ENCODE data around the gene PRX.
"Not testable (repeated sequence)": the region's sequence is repeated elsewhere in the genome, so short reads cannot be mapped to it uniquely, and the experiment has no call there.

Gene PRX

DNA sequence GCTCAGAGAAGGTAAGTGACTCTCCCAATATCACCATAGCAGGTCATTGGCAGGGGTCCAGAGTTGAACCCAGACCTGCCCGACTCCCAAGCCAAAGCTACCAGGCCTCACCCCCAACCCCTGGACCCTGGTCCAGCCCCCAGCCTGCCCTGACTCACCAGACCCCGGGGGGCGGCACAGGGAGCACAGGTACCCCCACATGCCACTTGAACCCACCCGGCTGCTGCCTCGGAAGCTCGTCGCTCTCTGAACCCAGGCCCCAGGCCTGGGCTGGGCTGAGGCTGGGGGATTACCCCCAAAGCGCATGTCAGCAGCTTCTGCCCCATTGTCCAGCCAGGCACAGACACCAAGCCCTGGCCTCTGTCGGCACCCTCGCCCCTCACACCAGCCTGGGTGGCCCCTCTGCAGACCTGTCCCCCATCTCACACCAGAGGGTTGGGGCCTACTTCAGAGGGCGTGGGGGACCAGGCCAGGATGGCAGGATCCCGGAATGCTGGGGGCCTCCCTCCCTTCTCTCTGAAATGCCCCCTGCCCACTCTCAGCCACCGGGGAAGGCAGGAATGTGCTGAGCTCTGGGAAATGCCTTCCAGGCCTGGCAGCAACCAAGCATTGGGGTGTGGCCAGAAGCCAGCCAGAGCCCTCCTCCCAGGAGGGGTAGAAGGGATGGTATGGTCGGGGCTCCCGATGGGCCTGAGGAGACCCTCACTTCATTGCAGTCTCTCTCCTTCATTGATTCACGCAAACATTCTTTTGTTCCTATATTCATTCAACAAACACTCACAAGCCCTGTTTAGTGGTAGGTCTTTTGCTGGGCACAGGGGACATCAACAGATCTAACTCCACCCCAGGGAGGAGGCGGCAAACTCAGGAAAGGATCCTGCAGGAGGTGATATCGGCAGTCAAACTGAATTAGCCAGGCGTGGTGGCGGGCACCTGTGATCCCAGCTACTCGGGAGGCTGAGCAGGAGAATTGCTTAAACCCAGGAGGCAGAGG is 1.7 kb upstream of the PRX start:
- DNase-seq = no peak

DNA sequence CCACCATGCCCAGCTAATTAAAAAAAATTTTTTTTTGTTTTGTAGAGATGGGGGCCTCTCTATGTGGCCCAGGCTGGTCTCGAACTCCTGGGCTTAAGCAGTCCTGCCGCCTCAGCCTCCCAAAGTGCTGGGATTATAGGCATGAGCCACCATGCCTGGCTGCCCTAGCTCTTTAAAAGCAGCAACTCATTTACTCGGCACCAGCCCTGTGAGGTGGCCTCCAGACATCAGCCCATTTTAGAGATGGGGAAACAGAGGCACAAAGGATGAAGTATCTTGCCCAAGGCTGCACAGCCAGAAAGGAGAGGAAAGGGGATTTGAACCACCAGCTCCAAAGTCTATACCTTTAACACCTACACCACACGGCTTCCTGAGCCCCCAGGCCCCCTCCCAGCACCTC is 312 bp downstream of the PRX start:
- DNase-seq = no peak

DNA sequence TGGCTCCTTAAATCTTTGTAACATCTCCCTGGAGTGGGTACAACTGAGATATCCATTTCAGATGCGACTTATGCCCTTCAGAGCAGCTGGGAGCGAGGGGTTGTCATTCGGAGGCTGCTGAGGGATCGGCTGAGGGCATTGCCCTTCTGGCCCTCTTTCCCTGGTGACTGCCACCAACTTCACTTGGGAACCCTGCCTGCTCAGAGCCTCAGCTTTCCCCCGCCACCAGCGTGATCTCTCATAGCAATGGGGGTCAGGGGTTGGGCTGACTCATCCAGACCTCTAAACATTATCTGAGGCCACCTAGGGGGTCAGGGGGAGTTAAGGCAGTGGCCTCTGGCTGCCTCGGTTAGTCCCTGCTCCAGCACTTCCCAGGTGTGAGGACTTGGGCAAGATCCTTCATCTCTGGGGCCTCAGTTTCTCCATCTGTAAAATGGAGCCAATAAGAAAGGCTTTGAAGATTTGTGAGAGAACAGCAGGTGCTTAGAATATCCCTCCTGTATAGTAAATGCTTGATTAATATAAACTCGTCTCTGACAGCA is 1.1 kb downstream of the PRX start:
- DNase-seq = no peak

DNA sequence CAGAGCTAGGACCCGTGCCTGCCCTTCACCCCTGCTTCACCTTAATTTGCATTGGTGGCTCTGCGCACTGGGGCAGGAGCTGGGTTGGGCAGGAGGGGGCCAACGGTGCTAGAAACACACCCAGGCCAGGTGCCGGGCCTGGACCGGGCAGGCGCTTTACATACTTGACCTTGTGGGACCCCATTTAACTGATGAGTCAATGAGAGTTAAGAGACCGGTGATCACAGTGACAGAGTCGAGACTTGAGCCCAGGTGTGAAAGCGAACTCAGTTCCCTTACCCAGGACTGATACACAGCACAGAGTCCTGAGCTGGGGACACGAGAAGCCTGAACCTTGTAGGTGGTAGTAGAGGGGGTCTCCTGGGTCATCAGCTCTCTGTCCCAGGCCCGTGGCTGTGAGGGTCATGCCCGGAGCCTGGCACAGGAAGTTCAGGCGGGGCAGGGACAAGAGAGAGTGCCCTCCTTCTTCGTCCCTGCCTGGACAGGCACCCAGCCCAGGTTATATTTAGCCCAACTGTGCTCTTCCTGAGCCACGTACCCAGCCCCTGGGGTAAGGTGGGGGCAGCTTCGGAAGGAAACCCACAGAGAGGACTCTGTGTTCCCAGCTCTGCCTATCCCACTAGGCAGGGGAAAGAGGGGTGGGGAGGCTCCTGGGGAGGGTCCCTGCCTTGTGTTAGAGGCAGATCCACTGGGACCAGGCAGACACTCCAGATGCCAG is 1.9 kb downstream of the PRX start:
- DNase-seq = no peak

DNA sequence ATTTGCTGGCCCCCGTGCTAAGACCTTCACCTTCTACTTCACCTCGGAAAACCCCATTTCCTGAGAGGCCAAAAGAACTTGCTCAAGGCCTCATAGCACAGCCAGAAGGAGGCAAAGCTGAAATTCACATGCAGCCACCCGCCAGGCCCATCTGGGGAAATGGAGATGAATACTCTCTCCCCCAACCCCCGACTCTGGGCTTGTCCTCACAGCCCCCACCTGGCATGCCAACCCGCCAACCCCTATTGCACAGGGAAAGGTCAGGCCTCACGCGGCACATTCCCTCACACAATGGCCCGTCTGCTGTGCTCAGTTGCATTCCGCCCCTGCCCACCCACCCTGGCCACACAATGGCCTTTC is 3.2 kb downstream of the PRX start:
- no peak for DNase-seq

DNA sequence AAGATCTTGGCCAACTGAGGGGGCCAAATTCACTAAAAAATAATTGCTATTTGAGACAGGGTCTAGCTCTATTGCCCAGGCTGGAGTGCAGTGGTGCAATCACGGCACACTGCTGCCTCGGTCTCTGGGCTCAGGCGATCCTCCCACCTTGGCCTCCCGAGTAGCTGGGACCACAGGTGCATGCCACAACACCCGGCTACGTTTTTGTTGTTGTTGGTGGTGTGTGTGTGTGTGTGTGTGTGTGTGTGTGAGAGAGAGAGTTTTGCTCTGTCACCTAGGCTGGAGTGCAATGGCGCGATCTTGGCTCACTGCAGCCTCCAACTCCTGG is 4.6 kb downstream of the PRX start:
- DNase-seq = not testable (repeated sequence)

DNA sequence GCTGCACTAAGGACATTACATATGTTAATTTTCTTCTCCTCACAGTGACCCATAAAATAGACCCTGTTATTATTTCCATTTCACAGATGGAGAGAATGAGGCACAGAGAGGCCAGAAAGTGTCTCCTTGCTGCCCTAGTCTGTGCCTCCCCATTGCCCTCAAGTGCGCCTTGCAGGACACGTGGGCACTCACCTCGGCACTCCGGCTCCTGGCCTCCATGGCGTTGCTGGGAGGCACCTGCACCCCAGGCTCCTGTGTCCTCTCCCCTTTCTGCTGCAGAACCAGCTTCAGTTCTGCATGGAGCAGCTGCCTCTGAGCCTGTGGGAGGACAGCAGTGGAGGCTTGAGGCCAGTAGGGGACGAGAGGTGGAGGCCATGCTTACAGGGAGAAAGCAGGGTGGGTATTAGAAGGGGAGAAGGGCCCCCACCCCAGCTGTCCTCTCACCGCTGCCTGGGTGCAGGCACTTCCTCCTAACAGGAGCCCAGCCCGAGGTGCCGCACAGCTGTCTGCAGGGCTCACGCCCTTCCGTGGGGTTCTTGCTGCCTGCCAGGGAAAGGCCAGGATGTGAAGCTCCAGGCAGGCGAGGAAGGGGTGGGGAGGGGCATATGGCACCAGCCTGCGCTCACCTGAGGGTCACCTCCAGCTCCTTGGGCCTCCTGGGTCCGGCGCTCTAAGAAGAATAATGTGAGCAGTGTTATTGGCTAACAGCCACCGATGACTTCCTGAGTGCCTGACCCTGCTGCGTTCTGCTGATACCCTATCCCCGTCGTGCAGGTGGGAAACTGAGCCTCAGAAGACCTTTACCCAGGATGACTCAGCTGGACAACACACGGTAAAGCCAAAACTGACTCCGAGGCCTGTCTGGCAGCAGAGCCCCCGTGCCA is 5.2 kb downstream of the PRX start:
- DNase-seq = no peak

DNA sequence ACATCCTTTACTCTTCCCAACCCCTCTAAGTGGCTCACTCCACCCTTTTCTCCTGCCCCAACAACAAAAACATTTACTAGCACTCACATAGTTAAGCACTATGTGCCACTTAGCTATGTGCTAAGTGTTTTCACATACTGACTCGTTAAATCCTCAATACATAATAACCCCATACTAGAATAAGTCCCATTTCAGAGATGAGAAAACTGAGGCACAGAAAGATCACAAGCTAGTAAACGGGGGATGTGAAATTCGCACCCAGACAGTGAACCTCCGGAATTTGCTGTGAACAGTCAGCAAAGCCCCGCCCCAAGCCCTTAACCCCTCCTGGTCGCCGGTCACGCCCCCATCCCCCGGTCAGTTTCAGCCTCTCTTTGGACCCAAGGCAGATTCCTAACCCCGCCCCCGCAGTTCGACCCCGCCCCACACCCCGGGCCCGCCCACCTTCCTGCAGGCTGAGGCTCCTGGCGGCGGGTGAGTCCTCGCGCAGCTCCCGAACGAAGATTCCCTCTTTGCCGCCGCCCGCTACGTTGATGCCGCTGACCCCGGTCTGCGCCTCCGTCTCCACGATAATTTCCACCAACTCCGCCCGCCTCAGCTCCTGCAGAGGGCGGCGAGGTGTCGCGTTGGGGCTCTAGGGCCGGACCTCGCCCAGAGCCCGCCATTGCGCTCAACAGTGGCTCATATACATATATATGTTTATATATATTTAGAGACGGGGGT is 9.8 kb downstream of the PRX start:
- DNase-seq = peak; percentile 87

DNA sequence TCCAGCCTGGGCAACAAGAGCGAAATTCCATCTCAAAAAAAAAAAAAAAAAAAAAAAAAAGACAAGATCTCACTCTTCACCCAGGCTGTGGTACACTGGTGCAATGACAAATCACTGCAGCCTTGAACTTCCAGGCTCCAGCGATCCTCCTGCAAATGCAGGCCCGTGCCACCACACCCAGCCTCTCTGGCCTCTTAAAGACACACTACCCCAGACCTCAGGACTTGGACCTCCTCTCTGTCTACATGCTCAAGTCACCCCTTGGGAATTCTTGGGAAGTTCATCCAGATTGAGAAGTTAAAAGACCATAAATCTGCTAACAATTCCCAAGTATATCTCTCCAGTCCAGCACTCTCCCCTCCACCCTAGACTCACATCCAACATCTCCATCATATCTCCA is 12.6 kb downstream of the PRX start:
- DNase-seq = no peak

DNA sequence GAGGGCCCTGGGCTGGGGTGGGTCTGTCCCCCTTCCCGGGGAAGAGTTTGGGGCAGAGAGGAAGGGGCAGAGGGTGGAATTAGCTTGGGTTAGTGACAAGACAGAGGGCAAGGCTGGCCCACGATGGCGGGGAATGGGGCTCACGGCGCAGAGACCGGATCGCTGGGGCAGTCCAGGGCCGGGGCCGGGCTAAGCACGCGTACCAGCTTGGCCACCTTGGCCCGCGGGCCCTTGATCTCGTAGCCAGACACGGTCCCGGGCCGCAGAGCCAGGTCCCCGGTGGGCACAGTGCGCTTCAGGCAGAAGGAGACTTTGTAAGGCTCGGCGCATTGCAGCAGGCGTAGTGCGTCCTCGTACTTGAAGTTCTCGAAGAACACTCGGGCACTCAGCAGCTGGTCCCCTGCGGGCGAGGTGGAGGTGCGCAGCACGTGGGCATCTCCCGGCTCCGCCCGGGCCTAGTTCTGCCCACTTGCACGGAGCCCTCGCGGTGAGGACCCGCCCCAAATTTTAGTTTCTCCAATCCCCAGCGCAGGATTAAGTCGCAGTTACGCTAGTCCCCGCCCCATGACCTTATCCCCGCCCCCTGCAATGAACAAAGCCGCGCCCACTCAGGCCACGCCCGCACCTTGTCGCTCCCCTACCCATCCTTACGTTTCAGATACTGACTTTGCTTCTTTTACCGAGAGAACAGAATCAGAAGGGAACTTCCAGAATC is 14.6 kb downstream of the PRX start:
- DNase-seq = peak; percentile 82

DNA sequence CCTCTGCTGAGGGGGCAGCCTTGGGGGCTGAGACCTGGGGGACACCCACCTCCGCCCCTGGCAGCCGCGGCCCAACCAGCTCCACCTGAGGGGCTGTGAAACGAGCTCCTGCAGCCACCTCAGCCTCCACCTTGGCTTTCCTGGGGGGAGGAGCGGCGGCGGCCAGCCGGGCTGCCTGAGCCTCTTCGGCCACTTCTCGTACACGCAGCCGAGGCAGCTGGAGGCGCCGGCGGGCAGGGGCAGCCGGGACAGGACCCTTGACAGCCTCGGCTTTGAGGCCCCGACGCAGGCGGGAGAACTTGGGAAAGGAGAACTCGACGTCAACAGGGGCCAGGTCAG is 15.6 kb downstream of the PRX start:
- DNase-seq = no peak

DNA sequence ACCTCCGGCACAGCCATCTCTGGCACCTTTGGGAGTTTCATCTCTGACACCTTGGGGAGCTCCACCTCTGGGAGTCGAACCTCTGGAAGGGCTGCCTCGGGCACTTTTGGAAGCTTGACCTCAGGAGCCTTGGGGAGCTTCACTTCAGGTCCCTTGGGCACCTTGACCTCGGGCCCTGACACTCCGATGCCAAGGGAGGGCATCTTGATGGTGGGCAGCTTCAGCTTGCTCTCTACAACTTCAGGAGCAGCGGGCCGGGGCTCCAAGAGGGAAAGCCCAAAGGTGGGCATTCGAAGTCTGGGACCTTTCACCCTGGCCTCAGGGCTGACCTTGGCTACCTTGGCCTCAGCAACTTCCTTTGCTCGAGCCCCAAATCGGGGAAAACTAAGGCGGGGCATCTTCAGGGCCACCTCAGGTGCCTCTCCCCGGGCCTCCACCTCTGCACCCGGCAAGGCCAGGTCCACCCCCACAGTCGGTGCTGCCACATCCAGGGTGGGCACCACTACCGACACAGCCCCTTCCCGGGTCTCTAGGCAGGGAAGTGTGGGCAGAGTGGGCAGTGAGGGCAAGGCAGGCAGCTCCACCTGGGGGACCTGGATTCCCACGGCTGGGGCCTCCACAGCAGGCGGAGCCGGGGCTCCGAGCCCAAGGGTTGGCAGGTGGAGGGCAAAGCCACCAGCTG is 16.2 kb downstream of the PRX start:
- no peak for DNase-seq

DNA sequence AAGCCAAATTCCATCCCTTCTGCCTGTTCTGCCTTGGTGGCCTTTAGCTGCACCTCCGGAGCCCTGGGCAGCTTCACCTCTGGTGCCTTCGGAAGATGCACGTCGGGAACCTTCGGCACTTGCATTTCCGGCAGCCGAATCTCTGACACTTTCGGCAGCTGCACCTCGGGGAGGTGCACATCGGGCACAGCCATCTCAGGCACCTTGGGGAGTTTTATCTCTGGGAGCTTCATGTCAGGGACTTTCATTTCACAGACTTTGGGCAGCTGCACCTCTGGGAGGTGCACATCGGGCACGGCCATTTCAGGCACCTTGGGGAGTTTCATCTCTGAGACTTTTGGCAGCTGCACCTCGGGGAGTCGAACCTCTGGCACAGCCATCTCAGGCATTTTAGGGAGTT is 17.2 kb downstream of the PRX start:
- no peak for DNase-seq

DNA sequence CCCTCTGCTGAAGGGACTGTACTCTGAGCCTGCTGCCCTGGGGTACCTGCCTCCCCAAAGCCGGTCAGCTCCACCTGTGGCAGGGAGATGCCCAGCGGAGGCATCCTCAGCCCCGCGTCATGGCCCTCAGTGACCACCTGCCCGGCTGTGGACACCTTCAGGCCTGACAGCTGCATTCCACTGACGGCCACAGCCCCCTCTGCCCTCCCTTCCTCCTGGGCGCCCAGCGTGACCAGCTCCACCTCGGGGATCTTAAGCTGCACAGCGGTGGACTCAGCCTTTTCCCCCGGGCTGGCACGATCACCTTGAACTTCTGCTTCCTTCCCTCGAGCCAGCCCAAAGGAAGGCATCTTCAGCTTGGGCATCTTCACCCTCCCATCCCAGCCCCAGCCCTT is 18.4 kb downstream of the PRX start:
- DNase-seq = no peak

DNA sequence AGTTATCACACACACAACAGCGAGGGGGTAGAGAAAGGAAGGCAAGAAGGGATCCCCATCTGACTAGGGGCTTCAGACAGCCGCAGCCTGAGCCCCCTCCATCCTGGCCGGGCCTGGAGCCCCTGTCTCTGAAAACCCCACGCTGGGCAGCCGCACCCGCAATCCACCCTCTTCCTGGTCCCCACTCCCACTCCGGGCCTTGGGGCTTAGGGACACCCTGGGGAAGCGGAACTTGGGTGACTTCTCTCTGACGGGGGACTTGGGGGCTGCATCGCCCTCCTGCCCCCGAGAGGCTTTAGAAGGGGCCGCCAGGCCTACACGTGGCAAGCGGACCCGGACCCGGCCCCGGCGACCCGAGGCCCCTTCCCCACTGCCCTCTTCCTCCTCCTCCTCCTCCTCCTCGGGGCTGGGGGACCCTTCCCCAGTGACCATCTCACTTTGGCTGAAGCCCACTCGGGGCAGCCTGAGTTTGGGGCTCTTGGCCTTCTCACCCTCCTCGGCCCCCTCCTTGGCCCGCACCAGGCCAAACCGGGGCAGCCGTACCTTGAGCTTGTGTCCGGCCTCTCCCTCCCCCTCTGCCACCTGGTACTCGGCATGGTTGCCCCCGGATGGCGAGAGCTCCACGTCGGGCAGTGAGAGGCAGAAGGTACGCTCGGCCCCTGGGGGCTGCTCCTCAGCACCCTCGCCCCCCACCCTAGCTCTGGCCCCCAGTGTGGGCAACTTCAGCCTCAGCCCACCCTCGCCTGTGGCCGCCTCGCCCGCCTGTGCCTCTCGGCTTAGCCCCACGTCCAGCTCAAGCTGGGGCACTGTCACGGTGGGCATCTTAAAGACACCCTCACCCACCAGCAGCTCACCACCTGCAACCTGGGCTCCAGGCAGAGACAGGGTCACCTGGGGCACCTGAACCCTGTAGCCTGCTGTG is 19.0 kb downstream of the PRX start:
- DNase-seq = no peak

DNA sequence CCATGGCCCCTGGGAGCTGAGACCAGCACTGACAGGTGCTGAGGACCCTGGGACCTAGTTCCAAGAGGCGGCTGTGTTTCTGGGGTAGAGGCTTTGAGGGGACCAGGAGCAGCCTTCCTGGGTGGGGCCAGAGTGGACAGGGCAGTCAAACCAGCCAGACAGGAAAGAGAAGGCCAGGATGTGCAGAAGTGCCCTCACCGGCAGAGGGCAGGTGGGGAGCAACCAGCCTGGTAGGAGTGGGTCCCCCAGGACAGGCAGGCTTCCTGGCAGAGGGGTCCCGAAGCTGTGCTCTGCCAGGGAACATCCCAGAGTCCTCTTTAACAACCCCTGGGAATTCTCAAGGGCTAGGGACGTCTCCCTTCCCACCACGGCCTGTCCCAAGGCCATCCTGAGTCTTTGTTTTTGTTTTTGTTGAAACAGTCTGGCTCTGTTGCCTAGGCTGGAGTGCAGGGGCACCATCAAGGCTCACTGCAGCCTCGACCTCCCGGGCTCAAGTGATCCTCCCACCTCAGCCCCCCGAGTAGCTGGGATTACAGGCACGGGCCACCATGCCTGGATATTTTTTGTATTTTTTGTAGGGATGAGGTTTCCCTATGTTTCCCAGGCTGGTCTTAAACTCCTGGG is 20.2 kb downstream of the PRX start:
- no peak for DNase-seq

DNA sequence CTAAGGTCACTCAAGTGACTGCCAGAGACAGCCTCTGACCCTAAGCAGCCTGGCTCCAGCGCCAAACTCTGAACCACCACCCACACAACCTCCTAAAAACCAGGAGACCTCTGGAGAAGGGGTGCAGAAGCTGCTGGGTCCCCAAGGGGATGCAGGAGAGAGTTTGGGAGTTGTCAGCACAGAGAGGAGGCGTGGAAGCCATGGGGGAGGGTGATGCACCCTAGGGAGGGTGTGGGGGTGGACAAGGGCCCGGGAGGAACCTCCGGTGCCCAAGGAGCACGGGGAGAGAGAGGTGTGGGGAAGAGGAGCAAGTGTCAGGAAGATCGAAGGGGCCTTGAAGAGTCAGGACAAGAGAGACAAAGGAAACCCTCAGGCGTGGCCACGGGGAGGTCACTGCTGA is 21.1 kb downstream of the PRX start:
- DNase-seq = no peak

DNA sequence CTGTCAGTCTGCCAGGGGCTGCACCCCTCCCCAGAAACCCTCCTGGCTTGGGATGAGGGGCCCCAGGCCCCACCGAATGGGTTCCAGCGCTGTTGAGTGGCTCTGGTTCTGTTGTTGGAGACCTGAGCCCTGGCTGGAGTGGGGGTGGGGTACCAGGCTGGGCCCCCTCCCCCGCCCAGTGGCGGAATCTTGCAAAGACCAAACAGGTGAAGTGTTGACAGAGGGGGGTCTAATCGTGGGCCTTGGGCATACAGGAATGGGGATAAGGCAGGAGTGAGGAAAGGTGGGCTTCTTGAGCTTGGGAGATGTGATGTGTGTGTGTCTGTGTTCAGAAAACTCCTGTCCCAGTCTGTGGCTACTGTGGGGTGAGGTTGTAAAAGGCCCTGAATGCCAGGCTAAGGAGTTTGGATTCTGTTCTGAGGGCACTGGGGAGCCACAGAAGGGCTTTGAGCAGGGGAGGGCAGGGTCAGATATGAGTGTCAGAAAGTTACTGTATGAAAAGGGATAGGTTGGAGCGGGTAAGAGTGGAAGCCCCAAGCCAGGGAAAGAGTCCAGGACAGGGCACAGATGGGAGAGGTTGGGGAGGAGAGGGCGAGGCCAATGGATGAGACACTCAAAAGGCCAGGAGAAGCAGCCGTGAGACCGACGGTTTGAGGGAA is 23.0 kb downstream of the PRX start, which contains the start of gene HIPK4:
TSS of gene HIPK4 (minus strand) at position 98 of the 659 bp plus-strand sequence. CDS start 279 bp downstream, outside the sequence.
- no peak for DNase-seq
